GM12874 (cell line): ENCODE results near the gene SYT5.

Experiments used
- TF ChIP-seq, protein P1 (sequence below): IDR thresholded peaks from 2 replicates; pipeline ENCODE4 v1.5.1; 2011; ENCODE audit warnings: low read depth, mild to moderate bottlenecking, control low read depth, low read length, moderate library complexity; ENCODE audit not compliant: insufficient read depth

SYT5 gene

GRCh38 chr19:55160128-55160985 lies 19.7 kb downstream of the SYT5 start:
- TF ChIP-seq, protein P1, sequence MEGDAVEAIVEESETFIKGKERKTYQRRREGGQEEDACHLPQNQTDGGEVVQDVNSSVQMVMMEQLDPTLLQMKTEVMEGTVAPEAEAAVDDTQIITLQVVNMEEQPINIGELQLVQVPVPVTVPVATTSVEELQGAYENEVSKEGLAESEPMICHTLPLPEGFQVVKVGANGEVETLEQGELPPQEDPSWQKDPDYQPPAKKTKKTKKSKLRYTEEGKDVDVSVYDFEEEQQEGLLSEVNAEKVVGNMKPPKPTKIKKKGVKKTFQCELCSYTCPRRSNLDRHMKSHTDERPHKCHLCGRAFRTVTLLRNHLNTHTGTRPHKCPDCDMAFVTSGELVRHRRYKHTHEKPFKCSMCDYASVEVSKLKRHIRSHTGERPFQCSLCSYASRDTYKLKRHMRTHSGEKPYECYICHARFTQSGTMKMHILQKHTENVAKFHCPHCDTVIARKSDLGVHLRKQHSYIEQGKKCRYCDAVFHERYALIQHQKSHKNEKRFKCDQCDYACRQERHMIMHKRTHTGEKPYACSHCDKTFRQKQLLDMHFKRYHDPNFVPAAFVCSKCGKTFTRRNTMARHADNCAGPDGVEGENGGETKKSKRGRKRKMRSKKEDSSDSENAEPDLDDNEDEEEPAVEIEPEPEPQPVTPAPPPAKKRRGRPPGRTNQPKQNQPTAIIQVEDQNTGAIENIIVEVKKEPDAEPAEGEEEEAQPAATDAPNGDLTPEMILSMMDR, result peak; percentile 96

DNA sequence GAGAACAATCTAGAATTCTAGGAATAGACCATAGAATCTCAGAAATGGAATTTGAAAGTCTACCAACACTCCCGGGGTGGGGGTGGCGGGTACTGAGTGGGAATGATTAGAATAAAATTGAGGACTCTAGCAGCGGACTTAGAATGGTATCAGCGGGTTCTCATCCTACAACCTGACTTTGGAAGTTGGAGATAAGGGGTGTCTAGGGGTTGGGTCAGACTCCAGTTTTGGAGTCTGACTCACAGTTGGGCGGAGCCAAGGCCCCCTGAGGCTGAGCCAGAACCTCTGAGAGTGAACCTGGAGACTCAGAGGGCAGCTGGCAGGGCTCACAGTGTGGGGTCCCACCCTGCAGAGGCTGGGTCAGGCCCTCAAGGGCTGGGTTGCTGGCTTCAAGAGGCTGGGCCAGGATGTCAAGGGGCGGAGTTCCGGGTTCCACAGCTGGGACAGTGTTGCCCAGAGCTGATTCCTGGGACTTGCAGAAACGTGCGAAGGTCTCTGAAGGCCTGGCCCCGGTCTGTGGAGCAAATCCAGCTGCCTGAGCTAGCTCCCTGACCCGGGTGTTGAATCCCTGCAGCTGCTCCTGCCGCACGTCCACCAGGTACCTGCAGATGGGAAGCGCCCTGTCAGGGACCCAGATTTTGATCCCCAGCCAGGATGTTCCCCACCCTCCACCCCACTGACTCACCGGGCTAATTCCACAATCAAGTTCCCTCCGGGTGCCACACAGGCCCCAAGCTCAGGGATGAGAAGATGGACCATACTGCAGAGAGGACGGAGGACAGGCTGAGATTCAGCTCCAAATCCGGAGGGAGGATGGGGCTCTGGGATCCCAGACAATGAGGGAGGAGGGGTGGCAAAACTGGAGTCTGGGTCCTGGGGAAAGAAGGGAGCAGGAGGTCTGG lies 21.0 kb downstream of the SYT5 start:
- TF ChIP-seq, protein P1, result no peak

DNA sequence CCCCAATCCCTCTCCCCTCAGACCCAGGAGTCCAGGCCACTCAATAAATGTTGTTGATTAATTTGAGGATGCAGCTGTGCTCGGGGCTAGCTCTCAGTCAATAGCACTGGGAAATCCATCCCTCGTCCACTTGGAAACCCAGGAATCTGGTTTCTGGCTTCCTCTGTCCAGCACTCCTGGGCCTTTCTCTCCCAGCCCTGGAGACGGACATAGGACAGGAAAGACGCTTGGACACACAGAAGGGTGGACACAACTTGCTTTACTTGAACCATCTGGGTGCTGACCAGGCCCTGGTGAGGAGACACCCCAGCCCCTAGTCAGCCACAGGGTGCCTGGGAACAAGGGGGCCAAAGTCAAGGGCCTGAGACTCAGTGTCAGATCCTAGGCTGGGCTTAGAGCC lies 21.7 kb downstream of the SYT5 start:
- TF ChIP-seq, protein P1, result no peak

DNA sequence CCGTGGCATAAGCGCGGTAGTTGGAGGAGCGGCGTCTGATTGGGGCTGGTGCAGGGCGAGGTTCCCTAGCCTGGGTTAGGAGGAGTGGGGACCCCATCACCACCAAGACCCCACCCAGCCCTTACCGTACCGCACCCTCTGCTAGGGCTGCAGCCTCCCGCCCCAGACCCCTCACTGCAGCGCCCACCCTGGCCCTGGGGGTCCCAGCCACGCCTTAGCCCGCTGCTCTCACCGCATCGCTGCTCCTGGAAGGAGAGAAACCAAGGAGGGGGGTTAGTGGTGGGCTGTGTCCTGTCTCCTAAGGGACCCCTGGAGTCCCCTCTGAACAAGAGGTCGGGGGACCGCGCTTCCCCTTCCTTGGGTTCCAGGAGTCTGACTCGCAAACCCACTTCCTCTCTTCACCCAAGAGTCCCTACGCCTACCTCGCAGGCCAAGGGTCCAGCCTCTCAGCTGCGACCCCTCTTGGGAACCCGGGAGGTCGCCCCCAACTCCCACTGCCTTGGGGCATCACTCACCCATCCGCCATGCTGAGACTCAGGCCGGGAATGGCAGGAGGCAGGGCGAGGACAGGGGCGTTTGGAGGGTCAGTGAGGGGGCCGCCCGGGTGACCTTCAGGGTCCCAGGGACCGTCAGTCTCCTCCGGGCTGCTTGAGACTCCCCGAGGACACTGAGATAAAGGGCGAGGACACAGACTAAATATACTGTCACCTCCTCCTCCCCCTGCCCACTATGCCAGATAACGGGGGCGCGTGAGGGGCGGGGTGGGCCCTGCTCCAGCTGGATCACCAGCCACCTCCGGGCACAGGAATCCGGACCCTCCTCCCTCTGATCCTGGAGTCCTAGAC lies 22.8 kb downstream of the SYT5 start, which contains the start of gene TNNI3:
Gene TNNI3, minus strand, starts transcription at position 669 of the 845 bp plus-strand sequence. Its CDS starts 143 bp downstream, at position 526.
- TF ChIP-seq, protein P1, result no peak

GRCh38 chr19:55156202-55157063 lies 23.7 kb downstream of the SYT5 start:
- TF ChIP-seq, protein P1, result no peak

- TF ChIP-seq, protein P1, result no peak
Observed at GRCh38 chr19:55153652-55154264, 26.3 kb downstream of the SYT5 start.
